Measurements from ENCODE around the gene FABP7. TPM values are rescaled to one million over a fixed set of nuclear protein-coding genes. Genes with fewer than 3 reads are reported as not detected.
A peak's percentile ranks its signal among the peaks of the same experiment; 100 is the strongest.

Gene FABP7
- total and polyA plus RNA-seq, 2 of the 13 experiments (the other 11 are each of a cell fraction or from before 2014, with no cell fraction given): not detected

- no peak for TF ChIP-seq PREB (CRISPR knock-in tag; IDR thresholded peaks at IDR 0.05)
- TF ChIP-seq ZNF234 (CRISPR knock-in tag; conservative IDR thresholded peaks at IDR 0.05): no peak
- no peak for TF ChIP-seq TCF12 (IDR thresholded peaks at IDR 0.05)
- peak; percentile 59; the same call in 1 of the 2 replicates for TF ChIP-seq TCF12 (CRISPR knock-in tag; IDR thresholded peaks at IDR 0.05)
- TF ChIP-seq SSRP1 (CRISPR knock-in tag; IDR thresholded peaks at IDR 0.05): no peak
- TF ChIP-seq ZNF639 (CRISPR knock-in tag; conservative IDR thresholded peaks at IDR 0.05): no peak
- TF ChIP-seq ARNT2 (CRISPR knock-in tag; IDR thresholded peaks at IDR 0.05; ENCODE audit: low read depth): peak; percentile 72; the same call in 1 of the 2 replicates
- TF ChIP-seq BCL6 (CRISPR knock-in tag; IDR thresholded peaks at IDR 0.05): peak; percentile 76
- TF ChIP-seq CCAR2 (optimal IDR thresholded peaks at IDR 0.05; ENCODE audit: low read depth, low read length): no peak
- TF ChIP-seq KDM4B (CRISPR knock-in tag; IDR thresholded peaks at IDR 0.05): no peak
- peak; percentile 67; the same call in 1 of the 2 replicates for TF ChIP-seq ARNTL (CRISPR knock-in tag; IDR thresholded peaks at IDR 0.05)
- peak; percentile 96 for TF ChIP-seq GATAD2A (CRISPR knock-in tag; IDR thresholded peaks at IDR 0.05)
- TF ChIP-seq TCF7L2 (IDR thresholded peaks at IDR 0.05; ENCODE audit: low read depth, low read length): no peak
- no peak for TF ChIP-seq FIP1L1 (IDR thresholded peaks at IDR 0.05; ENCODE audit: borderline replicate concordance, insufficient read depth, low read depth, low read length)
- no peak for TF ChIP-seq ZFP36L2 (CRISPR knock-in tag; IDR thresholded peaks at IDR 0.05)
- no peak for TF ChIP-seq TSC22D2 (CRISPR knock-in tag; IDR thresholded peaks at IDR 0.05; ENCODE audit: borderline replicate concordance)
- peak; percentile 79; the same call in 1 of the 2 replicates for TF ChIP-seq SOX13 (IDR thresholded peaks at IDR 0.05)
- TF ChIP-seq SOX13 (CRISPR knock-in tag; conservative IDR thresholded peaks at IDR 0.05 in 1 of 2, IDR thresholded peaks at IDR 0.05 in 1 of 2): peak in 1 of 2 experiments; percentile 97; a peak in 2 of 4 replicates
- no peak for TF ChIP-seq NR1H2 (CRISPR knock-in tag; IDR thresholded peaks at IDR 0.05; ENCODE audit: borderline replicate concordance, low read depth)
- no peak for TF ChIP-seq GMEB2 (CRISPR knock-in tag; IDR thresholded peaks at IDR 0.05; ENCODE audit: low read depth)
- no peak for TF ChIP-seq ZNF713 (CRISPR knock-in tag; IDR thresholded peaks at IDR 0.05)
- TF ChIP-seq YEATS2 (CRISPR knock-in tag; IDR thresholded peaks at IDR 0.05; ENCODE audit: borderline replicate concordance): no peak
- TF ChIP-seq ZNF138 (CRISPR knock-in tag; IDR thresholded peaks at IDR 0.05; ENCODE audit: low read depth): no peak
- TF ChIP-seq HNF4A (CRISPR knock-in tag; IDR thresholded peaks at IDR 0.05): peak; percentile 73
- no peak for TF ChIP-seq SNAI1 (CRISPR knock-in tag; IDR thresholded peaks at IDR 0.05; ENCODE audit: borderline replicate concordance)
- no peak for TF ChIP-seq ZNF883 (CRISPR knock-in tag; IDR thresholded peaks at IDR 0.05; ENCODE audit: not compliant biosample characterization)
- TF ChIP-seq RNF2 (conservative IDR thresholded peaks at IDR 0.05; ENCODE audit: low read depth): no peak
- TF ChIP-seq ZNF839 (CRISPR knock-in tag; IDR thresholded peaks at IDR 0.05; ENCODE audit: borderline replicate concordance): no peak
- TF ChIP-seq ZNF232 (CRISPR knock-in tag; IDR thresholded peaks at IDR 0.05; ENCODE audit: borderline replicate concordance): peak; percentile 64; the same call in 1 of the 2 replicates
- peak; percentile 95 for TF ChIP-seq ZNF614 (CRISPR knock-in tag; IDR thresholded peaks at IDR 0.05; ENCODE audit: borderline replicate concordance)
These were observed 18.7 kb downstream of the FABP7 start (continued) for GRCh38 chr6:122798099-122798641.
